OCI-LY7 (cell line): ENCODE results near the gene CD46.

ENCODE experiments used
- CTCF ChIP-seq: fragments of 200-600 bp; sonication (generic); conservative IDR thresholded peaks from 2 replicates; pipeline ENCODE4 v1.5.1; 2014; ENCODE audit warnings: mild to moderate bottlenecking, antibody characterized with exemption, low read length, moderate library complexity, mixed read lengths
- EZH2phosphoT487 ChIP-seq: fragments of 200-600 bp; sonication (generic); IDR thresholded peaks from 2 replicates; pipeline ENCODE4 v1.6.1; 2018; ENCODE audit warnings: low read depth, borderline replicate concordance, mild to moderate bottlenecking, mixed run types, antibody characterized with exemption, low read length, moderate library complexity, mixed read lengths

- no peak for TF ChIP-seq CTCF
- no peak for TF ChIP-seq EZH2phosphoT487
Observed at GRCh38 chr1:207827488-207827830, 75.6 kb downstream of the CD46 start.
